Measurements from ENCODE around the gene PRKAR1B. TPM values are rescaled to one million over a fixed set of nuclear protein-coding genes. Genes with fewer than 3 reads are reported as not detected.

Gene PRKAR1B
- total and polyA plus RNA-seq, 10 of the 15 experiments (the other 5 are each of a cell fraction or from before 2014, with no cell fraction given) = 1.4 to 45.6 (median 19.3) TPM

DNA sequence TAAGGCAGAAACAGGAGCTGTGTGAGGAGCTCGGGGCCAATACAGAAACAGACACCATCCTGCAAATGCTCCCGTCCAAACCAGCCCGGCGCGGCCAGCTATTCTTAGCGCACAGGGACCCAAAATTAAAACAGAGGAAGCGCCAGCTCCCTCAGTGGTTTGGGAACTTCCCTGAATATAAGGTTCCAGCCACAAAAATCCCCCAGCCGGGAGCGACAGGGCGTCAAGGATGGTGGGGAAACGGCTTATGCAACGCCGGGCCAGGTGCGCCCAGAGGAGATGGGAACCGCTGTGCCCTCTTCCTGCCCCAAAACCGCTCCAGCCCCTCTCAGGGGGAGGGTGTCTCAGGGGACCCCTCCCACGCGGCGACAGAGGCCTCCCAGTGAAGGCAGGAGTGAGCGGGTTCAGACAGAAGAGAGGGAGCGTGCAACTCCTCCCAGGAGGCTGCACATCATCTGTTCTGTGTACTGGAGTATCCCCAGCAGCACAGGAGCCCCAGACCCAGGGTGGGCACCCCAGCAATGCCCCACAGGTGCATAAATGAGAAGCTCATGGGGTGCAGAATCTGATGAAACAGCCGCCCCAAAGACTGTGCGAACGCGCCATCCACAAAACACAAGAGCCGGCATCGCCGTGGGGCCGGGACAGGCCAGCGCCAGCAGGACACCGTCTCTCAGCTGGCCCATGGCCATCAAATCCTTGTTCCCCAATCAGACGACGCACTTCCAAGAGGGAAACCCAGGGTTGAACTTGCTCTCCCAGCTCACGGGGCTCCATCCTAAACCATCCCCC, 133.6 kb downstream of the PRKAR1B start (continued):
- TF ChIP-seq TCF3 (IDR thresholded peaks at IDR 0.05; ENCODE audit: borderline replicate concordance, insufficient read depth, low read depth, low read length) = peak; percentile 67
- TF ChIP-seq, protein P1, sequence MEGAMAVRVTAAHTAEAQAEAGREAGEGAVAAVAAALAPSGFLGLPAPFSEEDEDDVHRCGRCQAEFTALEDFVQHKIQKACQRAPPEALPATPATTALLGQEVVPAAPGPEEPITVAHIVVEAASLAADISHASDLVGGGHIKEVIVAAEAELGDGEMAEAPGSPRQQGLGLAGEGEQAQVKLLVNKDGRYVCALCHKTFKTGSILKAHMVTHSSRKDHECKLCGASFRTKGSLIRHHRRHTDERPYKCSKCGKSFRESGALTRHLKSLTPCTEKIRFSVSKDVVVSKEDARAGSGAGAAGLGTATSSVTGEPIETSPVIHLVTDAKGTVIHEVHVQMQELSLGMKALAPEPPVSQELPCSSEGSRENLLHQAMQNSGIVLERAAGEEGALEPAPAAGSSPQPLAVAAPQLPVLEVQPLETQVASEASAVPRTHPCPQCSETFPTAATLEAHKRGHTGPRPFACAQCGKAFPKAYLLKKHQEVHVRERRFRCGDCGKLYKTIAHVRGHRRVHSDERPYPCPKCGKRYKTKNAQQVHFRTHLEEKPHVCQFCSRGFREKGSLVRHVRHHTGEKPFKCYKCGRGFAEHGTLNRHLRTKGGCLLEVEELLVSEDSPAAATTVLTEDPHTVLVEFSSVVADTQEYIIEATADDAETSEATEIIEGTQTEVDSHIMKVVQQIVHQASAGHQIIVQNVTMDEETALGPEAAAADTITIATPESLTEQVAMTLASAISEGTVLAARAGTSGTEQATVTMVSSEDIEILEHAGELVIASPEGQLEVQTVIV (IDR thresholded peaks at IDR 0.05; ENCODE audit: borderline replicate concordance, partially characterized antibody) = no peak
- TF ChIP-seq, protein P2, sequence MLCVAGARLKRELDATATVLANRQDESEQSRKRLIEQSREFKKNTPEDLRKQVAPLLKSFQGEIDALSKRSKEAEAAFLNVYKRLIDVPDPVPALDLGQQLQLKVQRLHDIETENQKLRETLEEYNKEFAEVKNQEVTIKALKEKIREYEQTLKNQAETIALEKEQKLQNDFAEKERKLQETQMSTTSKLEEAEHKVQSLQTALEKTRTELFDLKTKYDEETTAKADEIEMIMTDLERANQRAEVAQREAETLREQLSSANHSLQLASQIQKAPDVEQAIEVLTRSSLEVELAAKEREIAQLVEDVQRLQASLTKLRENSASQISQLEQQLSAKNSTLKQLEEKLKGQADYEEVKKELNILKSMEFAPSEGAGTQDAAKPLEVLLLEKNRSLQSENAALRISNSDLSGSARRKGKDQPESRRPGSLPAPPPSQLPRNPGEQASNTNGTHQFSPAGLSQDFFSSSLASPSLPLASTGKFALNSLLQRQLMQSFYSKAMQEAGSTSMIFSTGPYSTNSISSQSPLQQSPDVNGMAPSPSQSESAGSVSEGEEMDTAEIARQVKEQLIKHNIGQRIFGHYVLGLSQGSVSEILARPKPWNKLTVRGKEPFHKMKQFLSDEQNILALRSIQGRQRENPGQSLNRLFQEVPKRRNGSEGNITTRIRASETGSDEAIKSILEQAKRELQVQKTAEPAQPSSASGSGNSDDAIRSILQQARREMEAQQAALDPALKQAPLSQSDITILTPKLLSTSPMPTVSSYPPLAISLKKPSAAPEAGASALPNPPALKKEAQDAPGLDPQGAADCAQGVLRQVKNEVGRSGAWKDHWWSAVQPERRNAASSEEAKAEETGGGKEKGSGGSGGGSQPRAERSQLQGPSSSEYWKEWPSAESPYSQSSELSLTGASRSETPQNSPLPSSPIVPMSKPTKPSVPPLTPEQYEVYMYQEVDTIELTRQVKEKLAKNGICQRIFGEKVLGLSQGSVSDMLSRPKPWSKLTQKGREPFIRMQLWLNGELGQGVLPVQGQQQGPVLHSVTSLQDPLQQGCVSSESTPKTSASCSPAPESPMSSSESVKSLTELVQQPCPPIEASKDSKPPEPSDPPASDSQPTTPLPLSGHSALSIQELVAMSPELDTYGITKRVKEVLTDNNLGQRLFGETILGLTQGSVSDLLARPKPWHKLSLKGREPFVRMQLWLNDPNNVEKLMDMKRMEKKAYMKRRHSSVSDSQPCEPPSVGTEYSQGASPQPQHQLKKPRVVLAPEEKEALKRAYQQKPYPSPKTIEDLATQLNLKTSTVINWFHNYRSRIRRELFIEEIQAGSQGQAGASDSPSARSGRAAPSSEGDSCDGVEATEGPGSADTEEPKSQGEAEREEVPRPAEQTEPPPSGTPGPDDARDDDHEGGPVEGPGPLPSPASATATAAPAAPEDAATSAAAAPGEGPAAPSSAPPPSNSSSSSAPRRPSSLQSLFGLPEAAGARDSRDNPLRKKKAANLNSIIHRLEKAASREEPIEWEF (IDR thresholded peaks at IDR 0.05; ENCODE audit: insufficient replicate concordance, low read depth, low read length) = peak; percentile 15

Measured in GM12878 (cell line).